ENCODE data around the gene ZFPL1. TPM values are rescaled to one million over a fixed set of nuclear protein-coding genes. Genes with fewer than 3 reads are reported as not detected.

The ZFPL1 gene
- total and polyA plus RNA-seq, 3 experiments from 2014 or later, result 24.4 to 33.5 (median 30.8) TPM

- Mint-ChIP-seq H3K4me1 (peaks cover 0 to 2% (median 0%) of the 10 kb centered on the region in 3 donors), H3K9me3 (no peaks in the 10 kb centered on the region), H3K27ac (no peak overlapping the region), H3K27me3 (peaks cover 0 to 8% of the 10 kb centered on the region in 2 donors), H3K36me3 (no peaks in the 10 kb centered on the region), H3K4me3 (no peak overlapping the region)
- ChIA-PET CTCF (no interaction called here), POLR2A (no interaction called here)
- Histone ChIP-seq H3K27me3 (ENCODE audit: insufficient read depth, low read length, poor library complexity, severe bottlenecking) (no peaks in the 10 kb centered on the region), H3K36me3 (ENCODE audit: insufficient read depth, low read length) (no peaks in the 10 kb centered on the region), H3K27ac (ENCODE audit: low read depth, low read length) (no peak overlapping the region), H3K9me3 (ENCODE audit: low read length) (no peaks in the 10 kb centered on the region), H3K4me1 (ENCODE audit: insufficient read depth, low read length) (no peaks in the 10 kb centered on the region), H3K4me3 (ENCODE audit: low read length) (no peak overlapping the region)
- DNase-seq, result no peak
These were observed 19.2 kb upstream of the ZFPL1 start for GRCh38 chr11:65064847-65065240.

- H3K9me3 ChIP-seq (ENCODE audit: low read length), result no peaks in the 10 kb centered on the region
- Mint-ChIP-seq H3K4me1 (peaks cover 0 to 2% (median 0%) of the 10 kb centered on the region in 3 donors), H3K36me3 (no peaks in the 10 kb centered on the region), H3K27ac (peak overlapping the region in 1 of 8 donors; percentile 26), H3K27me3 (peaks cover 0 to 8% of the 10 kb centered on the region in 2 donors), H3K4me3 (no peak overlapping the region), H3K9me3 (no peaks in the 10 kb centered on the region)
- CTCF ChIA-PET, result interaction anchor here (0.8 kb wide), 1 partner anchor 36 kb away, joined by 3 read pairs; no protein-coding TSS in a partner anchor
- no peaks in the 10 kb centered on the region for H3K36me3 ChIP-seq (ENCODE audit: insufficient read depth, low read length)
- no peak for DNase-seq
- H3K27me3 ChIP-seq (ENCODE audit: insufficient read depth, low read length, poor library complexity, severe bottlenecking), result no peaks in the 10 kb centered on the region
- H3K4me3 ChIP-seq (ENCODE audit: low read length), result no peak overlapping the region
- POLR2A ChIA-PET, result no interaction called here
- no peak overlapping the region for H3K27ac ChIP-seq (ENCODE audit: low read depth, low read length)
- H3K4me1 ChIP-seq (ENCODE audit: insufficient read depth, low read length), result no peaks in the 10 kb centered on the region
These were observed 18.2 kb upstream of the ZFPL1 start for GRCh38 chr11:65065851-65066250.

- Mint-ChIP-seq H3K36me3 (no peaks in the 10 kb centered on the region), H3K4me1 (no peaks in the 10 kb centered on the region), H3K4me3 (no peak overlapping the region), H3K9me3 (no peaks in the 10 kb centered on the region), H3K27me3 (peaks cover 0 to 8% of the 10 kb centered on the region in 2 donors), H3K27ac (peak overlapping the region in 1 of 8 donors; percentile 60)
- Histone ChIP-seq H3K27ac (ENCODE audit: low read depth, low read length) (no peak overlapping the region), H3K27me3 (ENCODE audit: insufficient read depth, low read length, poor library complexity, severe bottlenecking) (no peaks in the 10 kb centered on the region), H3K4me1 (ENCODE audit: insufficient read depth, low read length) (no peaks in the 10 kb centered on the region), H3K36me3 (ENCODE audit: insufficient read depth, low read length) (no peaks in the 10 kb centered on the region), H3K9me3 (ENCODE audit: low read length) (no peaks in the 10 kb centered on the region), H3K4me3 (ENCODE audit: low read length) (no peak overlapping the region)
- DNase-seq, result no peak
- ChIA-PET POLR2A (no interaction called here), CTCF (interaction anchor here (0.8 kb wide), 1 partner anchor 35 kb away, joined by 3 read pairs; no protein-coding TSS in a partner anchor)
These were observed 17.7 kb upstream of the ZFPL1 start for GRCh38 chr11:65066315-65066714.

- POLR2A ChIA-PET, result no interaction called here
- CTCF ChIA-PET, result no interaction called here
- H3K4me3 Mint-ChIP-seq, result no peak overlapping the region
These were observed 17.2 kb upstream of the ZFPL1 start for GRCh38 chr11:65066805-65067291.

DNA sequence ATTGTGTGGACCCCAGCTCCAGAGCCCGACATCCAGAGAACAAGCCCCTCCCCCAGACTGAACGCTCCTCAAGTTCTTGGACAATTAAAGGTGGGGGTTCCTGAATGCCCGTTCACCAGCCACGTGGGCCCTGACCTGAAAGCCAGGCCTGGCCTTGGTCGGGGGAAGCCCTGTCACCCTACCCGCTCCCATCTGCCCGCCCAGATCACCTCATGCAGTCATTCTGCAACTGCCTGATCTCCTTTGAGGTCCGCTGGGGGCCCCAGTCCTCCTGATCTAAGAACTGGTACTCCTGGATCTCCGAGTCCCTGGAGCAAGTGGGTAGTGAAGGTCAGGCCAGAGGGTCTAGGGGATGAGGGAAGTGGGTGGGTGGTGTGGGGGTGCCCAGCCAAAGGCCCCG, 16.6 kb upstream of the ZFPL1 start:
- Histone ChIP-seq H3K27me3 (ENCODE audit: insufficient read depth, low read length, poor library complexity, severe bottlenecking) (no peaks in the 10 kb centered on the region), H3K4me1 (ENCODE audit: insufficient read depth, low read length) (no peaks in the 10 kb centered on the region), H3K36me3 (ENCODE audit: insufficient read depth, low read length) (no peaks in the 10 kb centered on the region), H3K27ac (ENCODE audit: low read depth, low read length) (no peak overlapping the region), H3K9me3 (ENCODE audit: low read length) (no peaks in the 10 kb centered on the region), H3K4me3 (ENCODE audit: low read length) (no peak overlapping the region)
- CTCF ChIA-PET, result no interaction called here
- H3K36me3 Mint-ChIP-seq, result no peaks in the 10 kb centered on the region
- H3K4me1 Mint-ChIP-seq, result no peaks in the 10 kb centered on the region
- no peak overlapping the region for H3K4me3 Mint-ChIP-seq
- no peaks in the 10 kb centered on the region for H3K9me3 Mint-ChIP-seq
- POLR2A ChIA-PET, result no interaction called here
- H3K27ac Mint-ChIP-seq, result no peak overlapping the region
- peaks cover 0 to 4% of the 10 kb centered on the region in 2 donors for H3K27me3 Mint-ChIP-seq
- DNase-seq, result no peak

More at GRCh38 chr11:65066805-65067291, 17.2 kb upstream of the ZFPL1 start:
- no peaks in the 10 kb centered on the region for H3K36me3 Mint-ChIP-seq
- Histone ChIP-seq H3K27me3 (ENCODE audit: insufficient read depth, low read length, poor library complexity, severe bottlenecking) (no peaks in the 10 kb centered on the region), H3K4me3 (ENCODE audit: low read length) (no peak overlapping the region), H3K9me3 (ENCODE audit: low read length) (no peaks in the 10 kb centered on the region), H3K36me3 (ENCODE audit: insufficient read depth, low read length) (no peaks in the 10 kb centered on the region), H3K27ac (ENCODE audit: low read depth, low read length) (no peak overlapping the region), H3K4me1 (ENCODE audit: insufficient read depth, low read length) (no peaks in the 10 kb centered on the region)
- no peaks in the 10 kb centered on the region for H3K9me3 Mint-ChIP-seq
- H3K27ac Mint-ChIP-seq, result no peak overlapping the region
- peaks cover 0 to 8% of the 10 kb centered on the region in 2 donors for H3K27me3 Mint-ChIP-seq
- H3K4me1 Mint-ChIP-seq, result no peaks in the 10 kb centered on the region
- DNase-seq, result no peak

DNA sequence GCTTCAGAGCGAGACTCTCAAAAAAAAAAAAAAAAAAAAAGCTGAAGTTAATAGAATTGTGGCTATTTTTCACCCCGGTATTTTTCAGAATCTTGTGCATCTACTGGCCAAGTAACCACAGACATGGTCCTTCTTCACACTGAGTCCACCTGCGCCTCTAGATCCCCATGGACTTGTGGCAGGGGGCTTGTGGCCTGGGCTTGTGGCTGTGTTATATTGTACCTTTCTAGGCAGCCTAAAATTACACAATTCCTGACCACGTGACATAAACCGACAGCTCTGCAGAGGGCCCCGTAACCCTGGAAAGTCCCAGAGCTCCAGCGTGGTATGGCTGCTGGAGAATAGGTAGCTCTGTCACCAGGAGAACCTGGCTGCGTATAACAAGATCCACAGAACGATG, 14.8 kb upstream of the ZFPL1 start:
- no peak overlapping the region for H3K27ac Mint-ChIP-seq
- no peaks in the 10 kb centered on the region for H3K9me3 Mint-ChIP-seq
- Histone ChIP-seq H3K4me3 (ENCODE audit: low read length) (no peak overlapping the region), H3K27ac (ENCODE audit: low read depth, low read length) (no peak overlapping the region), H3K4me1 (ENCODE audit: insufficient read depth, low read length) (no peaks in the 10 kb centered on the region), H3K27me3 (ENCODE audit: insufficient read depth, low read length, poor library complexity, severe bottlenecking) (no peaks in the 10 kb centered on the region), H3K36me3 (ENCODE audit: insufficient read depth, low read length) (no peaks in the 10 kb centered on the region), H3K9me3 (ENCODE audit: low read length) (no peaks in the 10 kb centered on the region)
- no peak for DNase-seq
- ChIA-PET POLR2A (no interaction called here), CTCF (no interaction called here)
- H3K4me1 Mint-ChIP-seq, result no peaks in the 10 kb centered on the region
- H3K36me3 Mint-ChIP-seq, result no peaks in the 10 kb centered on the region
- no peak overlapping the region for H3K4me3 Mint-ChIP-seq
- no peaks in the 10 kb centered on the region for H3K27me3 Mint-ChIP-seq

GRCh38 chr11:65071907-65072630, 12.0 kb upstream of the ZFPL1 start:
- no peak overlapping the region for H3K4me3 ChIP-seq (ENCODE audit: low read length)
- H3K36me3 Mint-ChIP-seq, result no peaks in the 10 kb centered on the region
- H3K9me3 ChIP-seq (ENCODE audit: low read length), result no peaks in the 10 kb centered on the region
- no peak for DNase-seq
- CTCF ChIA-PET, result interaction anchor here (1.1 kb wide), 1 partner anchor 31 kb away, joined by 4 read pairs; the partner anchor contains the start of gene SAC3D1
- H3K4me1 Mint-ChIP-seq, result no peaks in the 10 kb centered on the region
- no peaks in the 10 kb centered on the region for H3K9me3 Mint-ChIP-seq
- no peak overlapping the region for H3K27ac ChIP-seq (ENCODE audit: low read depth, low read length)
- no peaks in the 10 kb centered on the region for H3K4me1 ChIP-seq (ENCODE audit: insufficient read depth, low read length)
- no peak overlapping the region for H3K4me3 Mint-ChIP-seq
- H3K27ac Mint-ChIP-seq, result peak overlapping the region in 1 of 8 donors; percentile 9
- no peaks in the 10 kb centered on the region for H3K36me3 ChIP-seq (ENCODE audit: insufficient read depth, low read length)
- H3K27me3 ChIP-seq (ENCODE audit: insufficient read depth, low read length, poor library complexity, severe bottlenecking), result no peaks in the 10 kb centered on the region
- POLR2A ChIA-PET, result no interaction called here
- no peaks in the 10 kb centered on the region for H3K27me3 Mint-ChIP-seq

GRCh38 chr11:65072631-65072966, 11.4 kb upstream of the ZFPL1 start:
- DNase-seq, result no peak
- Histone ChIP-seq H3K36me3 (ENCODE audit: insufficient read depth, low read length) (no peaks in the 10 kb centered on the region), H3K4me1 (ENCODE audit: insufficient read depth, low read length) (no peaks in the 10 kb centered on the region), H3K27me3 (ENCODE audit: insufficient read depth, low read length, poor library complexity, severe bottlenecking) (no peaks in the 10 kb centered on the region), H3K4me3 (ENCODE audit: low read length) (no peak overlapping the region), H3K27ac (ENCODE audit: low read depth, low read length) (no peak overlapping the region), H3K9me3 (ENCODE audit: low read length) (no peaks in the 10 kb centered on the region)
- Mint-ChIP-seq H3K4me1 (no peaks in the 10 kb centered on the region), H3K27me3 (no peaks in the 10 kb centered on the region), H3K36me3 (no peaks in the 10 kb centered on the region), H3K9me3 (no peaks in the 10 kb centered on the region), H3K4me3 (no peak overlapping the region), H3K27ac (no peak overlapping the region)
- ChIA-PET POLR2A (no interaction called here), CTCF (interaction anchor here (1.1 kb wide), 1 partner anchor 31 kb away, joined by 4 read pairs; the partner anchor contains the start of gene SAC3D1)

Data from CD8-positive, alpha-beta memory T cell (primary cell).